ENCODE data around the gene FRRS1.

DNA sequence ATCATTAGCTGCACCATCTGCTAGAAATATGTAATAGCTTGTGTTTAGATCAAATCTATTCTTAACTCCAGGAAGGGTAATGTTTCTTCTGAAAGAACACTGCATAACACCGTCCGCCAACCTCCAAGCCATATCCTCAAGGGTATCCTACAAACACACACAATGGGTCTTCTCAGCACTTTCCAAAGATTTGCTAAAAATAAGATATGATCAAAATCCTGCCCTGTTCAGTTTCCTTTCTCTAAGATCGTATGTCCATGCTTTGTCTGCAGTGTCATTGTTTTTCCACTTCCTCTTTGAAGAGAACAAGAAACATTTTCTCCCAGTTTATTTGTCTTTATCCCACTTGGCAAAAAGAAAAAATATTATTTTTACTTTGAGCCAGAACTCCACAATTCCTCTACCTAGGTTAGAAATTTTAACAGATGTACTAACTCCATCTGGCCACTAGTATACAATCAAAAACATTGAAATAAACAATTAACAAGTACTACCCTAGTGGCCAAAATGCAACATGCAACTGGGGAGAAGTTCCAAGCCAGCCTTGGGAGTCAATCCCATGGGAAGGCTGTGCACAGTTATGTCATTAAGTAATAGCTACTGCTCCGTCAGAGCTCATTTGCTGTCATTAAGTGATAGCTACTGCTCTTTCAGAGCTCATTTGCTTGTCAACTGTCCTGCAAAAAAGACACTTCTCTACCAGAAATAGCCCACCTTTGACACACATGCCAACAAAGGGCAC is 37.8 kb downstream of the FRRS1 start:
- TF ChIP-seq CTCF (IDR thresholded peaks at IDR 0.05) (peak in 3 of 5 experiments; percentile 20 to 47 (median 20)), POLR2A (IDR thresholded peaks at IDR 0.05) (no peak)
